SK-N-SH treated with all-trans-retinoic acid at 6 μM for 48 hours (cell line): Measurements from ENCODE around the gene GALNT7.

Experiments
- RARB ChIP-seq: fragments of 250-450 bp; sonication (Bioruptor Pico); IDR thresholded peaks from 2 replicates; pipeline ENCODE4 v1.8.0; 2021; ENCODE audit warnings: mild to moderate bottlenecking, moderate library complexity
- ZNF565 ChIP-seq: fragments of 450-650 bp; formaldehyde crosslinking; conservative IDR thresholded peaks from 2 replicates; pipeline ENCODE4 v1.5.0; 2020; ENCODE audit warnings: low read depth, mild to moderate bottlenecking, moderate library complexity
- TF ChIP-seq, protein P1 (sequence below): fragments of 250-450 bp; sonication (Bioruptor Pico); IDR thresholded peaks from 2 replicates; pipeline ENCODE4 v1.8.0; 2020; ENCODE audit warnings: mild to moderate bottlenecking, moderate library complexity, borderline replicate concordance
- TF ChIP-seq, protein P2 (sequence below): fragments of 250-450 bp; sonication (Bioruptor Pico); IDR thresholded peaks from 2 replicates; pipeline ENCODE4 v1.5.1; 2020; ENCODE audit warnings: low read depth, mild to moderate bottlenecking, moderate library complexity

DNA sequence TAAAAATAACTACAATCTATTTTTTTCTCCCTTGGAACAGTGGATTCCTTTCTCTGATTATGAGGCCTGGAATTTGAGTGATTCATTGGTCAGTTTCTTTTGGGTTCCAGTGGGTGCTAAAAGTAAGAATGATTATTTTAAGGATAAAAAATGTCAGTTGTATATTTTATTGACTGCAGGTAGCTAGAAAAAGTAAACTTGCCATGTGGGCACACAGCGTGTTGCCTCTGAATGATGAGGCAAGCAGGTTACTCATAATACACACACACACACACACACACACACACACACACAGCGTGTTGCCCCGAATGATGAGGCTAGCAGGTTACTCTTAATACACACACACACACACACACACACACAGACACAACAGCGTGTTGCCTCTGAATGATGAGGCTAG, 13.8 kb downstream of the GALNT7 start:
- TF ChIP-seq ZNF565 (CRISPR knock-in tag): no peak
- TF ChIP-seq, protein P1, sequence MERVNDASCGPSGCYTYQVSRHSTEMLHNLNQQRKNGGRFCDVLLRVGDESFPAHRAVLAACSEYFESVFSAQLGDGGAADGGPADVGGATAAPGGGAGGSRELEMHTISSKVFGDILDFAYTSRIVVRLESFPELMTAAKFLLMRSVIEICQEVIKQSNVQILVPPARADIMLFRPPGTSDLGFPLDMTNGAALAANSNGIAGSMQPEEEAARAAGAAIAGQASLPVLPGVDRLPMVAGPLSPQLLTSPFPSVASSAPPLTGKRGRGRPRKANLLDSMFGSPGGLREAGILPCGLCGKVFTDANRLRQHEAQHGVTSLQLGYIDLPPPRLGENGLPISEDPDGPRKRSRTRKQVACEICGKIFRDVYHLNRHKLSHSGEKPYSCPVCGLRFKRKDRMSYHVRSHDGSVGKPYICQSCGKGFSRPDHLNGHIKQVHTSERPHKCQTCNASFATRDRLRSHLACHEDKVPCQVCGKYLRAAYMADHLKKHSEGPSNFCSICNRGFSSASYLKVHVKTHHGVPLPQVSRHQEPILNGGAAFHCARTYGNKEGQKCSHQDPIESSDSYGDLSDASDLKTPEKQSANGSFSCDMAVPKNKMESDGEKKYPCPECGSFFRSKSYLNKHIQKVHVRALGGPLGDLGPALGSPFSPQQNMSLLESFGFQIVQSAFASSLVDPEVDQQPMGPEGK (CRISPR knock-in tag): 0 out of 2 replicates have a peak, but pooled peaks have one; percentile 13
- no peak for TF ChIP-seq RARB
- TF ChIP-seq, protein P2, sequence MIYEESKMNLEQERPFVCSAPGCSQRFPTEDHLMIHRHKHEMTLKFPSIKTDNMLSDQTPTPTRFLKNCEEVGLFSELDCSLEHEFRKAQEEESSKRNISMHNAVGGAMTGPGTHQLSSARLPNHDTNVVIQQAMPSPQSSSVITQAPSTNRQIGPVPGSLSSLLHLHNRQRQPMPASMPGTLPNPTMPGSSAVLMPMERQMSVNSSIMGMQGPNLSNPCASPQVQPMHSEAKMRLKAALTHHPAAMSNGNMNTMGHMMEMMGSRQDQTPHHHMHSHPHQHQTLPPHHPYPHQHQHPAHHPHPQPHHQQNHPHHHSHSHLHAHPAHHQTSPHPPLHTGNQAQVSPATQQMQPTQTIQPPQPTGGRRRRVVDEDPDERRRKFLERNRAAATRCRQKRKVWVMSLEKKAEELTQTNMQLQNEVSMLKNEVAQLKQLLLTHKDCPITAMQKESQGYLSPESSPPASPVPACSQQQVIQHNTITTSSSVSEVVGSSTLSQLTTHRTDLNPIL (CRISPR knock-in tag): no peak
